Psoas muscle (tissue), 8 donors: ENCODE measurements around the gene PLEKHA4. TPM values are rescaled to one million over a fixed set of nuclear protein-coding genes. Genes with fewer than 3 reads are reported as not detected.

Experiments
- ATAC-seq, 4 donors: fragments of 200-7000 bp; cut with Tn5 transposase; one replicate each; pipeline ENCODE4 v1.9.1; 2020; ENCODE audit warnings: moderate library complexity in 3 of 4, mild to moderate bottlenecking in 2 of 4
- DNase-seq, 2 donors: peaks; one replicate each; pipeline ENCODE4 v3.0.0-alpha.2; 2020
- H3K27ac ChIP-seq: fragments of 200-600 bp; one replicate; pipeline ENCODE4 v1.8.0; 2022
- H3K27me3 ChIP-seq, 3 donors: fragments of 200-600 bp in 1 of 3; one replicate each; pipeline versions ENCODE4 v1.6.1 to v1.8.0; 2013 to 2022; ENCODE audit warnings: low read length in 2 of 3, mild to moderate bottlenecking in 2 of 3, moderate library complexity in 1 of 3; ENCODE audit not compliant: insufficient read depth in 3 of 3
- H3K36me3 ChIP-seq, 2 donors: fragments of 200-600 bp in 1 of 2; one replicate each; pipeline versions ENCODE4 v1.6.1 to v1.8.0; 2013 to 2022; ENCODE audit warnings: low read depth in 1 of 2, mild to moderate bottlenecking in 1 of 2, moderate library complexity in 1 of 2; ENCODE audit not compliant: insufficient read depth in 1 of 2
- H3K4me1 ChIP-seq: fragments of 200-600 bp; one replicate; pipeline ENCODE4 v1.8.0; 2022
- H3K4me3 ChIP-seq: fragments of 200-600 bp; one replicate; pipeline ENCODE4 v1.8.0; 2022; ENCODE audit warnings: mild to moderate bottlenecking
- H3K9me3 ChIP-seq: fragments of 200-600 bp; one replicate; pipeline ENCODE4 v1.8.0; 2022
- CTCF ChIP-seq: fragments of 200-600 bp; IDR thresholded peaks from one replicate; pipeline ENCODE4 v1.8.0; 2022; ENCODE audit warnings: antibody characterized with exemption
- WGBS, 3 donors: extraction: QIAGEN DNeasy Blood & Tissue Kit; methylation state at CpG; one replicate each; pipeline versions ENCODE4 v1.1.6 to v1.1.7; 2013; 5-methylcytosine and 5-hydroxymethylcytosine counted together
- intact Hi-C, 2 donors: fragments of 100-400 bp; cut with DNase I; formaldehyde crosslinking; loops; one replicate each; pipeline versions ENCODE4 v1.11.0 to v1.14.2; 2022
- polyA plus RNA-seq, 3 donors: library from polyadenylated mRNA; stranded (reverse); fragments of 200-250 nt; gene quantifications; one replicate each; pipeline ENCODE4 v1.2.3, GENCODE V29; 2013
- total RNA-seq, 4 donors: library from RNA; stranded (reverse); fragmentation: NEBNext Ultra II Directional in 2 of 4; extraction: Animal tissue kit (Norgen Biotek cat#: 25700) in 2 of 4; gene quantifications; one replicate each; pipeline versions ENCODE4 v1.2.1 to v1.2.4, GENCODE V29; 2021 to 2023
- donor health status: healthy with polysubstance abuse.
- donor health status: DM: no; HTN: no; CAD: no; lungs with moderate emphysema.
- donor health status: Bipolar disorder and iron deficiency.
- donor health status: healthy.
- donor health status: DM: yes; HTN: yes; CAD: no.
- donor health status: DM: no; HTN: no; CAD: no.
- donor health status: DM: no; HTN: no; CAD: no.
- donor health status: DM: yes; HTN: yes; CAD: no.

The PLEKHA4 gene
- total and polyA plus RNA-seq, 7 donors, result 9.4 to 30.0 (median 14.9) TPM

DNA sequence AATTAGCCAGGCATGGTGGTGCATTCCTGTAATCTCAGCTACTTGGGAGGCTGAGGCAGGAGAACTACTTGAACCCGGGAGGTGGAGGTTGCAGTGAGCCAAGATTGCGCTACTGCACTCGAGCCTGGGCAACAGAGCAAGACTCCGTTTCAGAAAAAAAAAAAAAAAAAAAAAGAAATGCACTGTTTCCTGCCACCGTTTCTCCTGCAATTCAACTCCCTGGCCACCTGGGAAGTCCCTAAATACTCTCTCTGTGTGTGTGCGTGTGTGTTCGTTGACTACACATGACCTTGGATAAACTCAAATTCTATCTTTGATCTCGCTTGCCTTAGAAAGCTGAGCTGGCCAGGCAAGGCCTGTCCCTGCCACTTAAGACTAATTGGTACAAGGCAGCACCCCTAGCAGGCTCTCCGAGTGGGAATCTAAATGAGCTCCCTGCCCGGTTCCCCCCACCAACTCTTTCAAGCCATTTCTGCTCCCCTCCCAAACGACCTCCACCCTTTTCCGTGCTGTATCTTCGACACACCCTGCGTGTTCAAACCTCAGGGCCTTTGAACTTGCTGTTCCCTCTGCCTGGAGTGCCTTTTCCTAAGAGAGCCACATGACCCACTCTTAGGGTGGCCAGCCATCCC, 52.4 kb downstream of the PLEKHA4 start:
- no peaks in the 10 kb centered on the region for H3K9me3 ChIP-seq
- intact Hi-C loops, result no loop called here
- ATAC-seq (peak; percentile 42 to 67 (median 61)), DNase-seq (no peak)
- no peaks in the 10 kb centered on the region for H3K27me3 ChIP-seq
- peak; percentile 24 for TF ChIP-seq CTCF
- H3K4me3 ChIP-seq, result no peak overlapping the region
- peak overlapping the region; percentile 78 for H3K27ac ChIP-seq
- peaks cover 28% of the 10 kb centered on the region for H3K4me1 ChIP-seq
- 20 to 22% (median 20%) methylated on average over 14 of the region's 14 CpGs for WGBS, 3 donors
- H3K36me3 ChIP-seq, result no peaks in the 10 kb centered on the region

DNA sequence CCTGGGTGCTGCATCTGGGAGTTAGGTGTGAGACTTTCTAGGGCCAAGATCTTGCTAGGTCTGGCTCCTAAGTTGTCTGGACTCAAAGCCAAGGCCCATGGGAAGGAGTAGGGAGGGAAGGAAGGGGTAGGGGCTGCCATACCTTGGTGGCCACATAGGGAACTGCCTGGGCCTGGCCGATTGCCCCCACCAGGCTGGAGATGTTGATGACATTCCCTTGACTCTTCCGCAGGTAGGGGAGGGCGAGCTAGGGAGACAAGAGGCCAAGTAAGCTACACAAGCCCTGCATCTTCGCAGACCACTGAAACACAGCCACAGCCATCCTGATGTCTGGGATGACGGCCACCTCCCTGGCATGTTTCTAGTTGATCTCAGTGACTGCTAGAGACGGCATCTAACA, 53.5 kb downstream of the PLEKHA4 start:
- Histone ChIP-seq H3K9me3 (no peaks in the 10 kb centered on the region), H3K36me3 (no peaks in the 10 kb centered on the region), H3K4me1 (peaks cover 32% of the 10 kb centered on the region), H3K27me3 (no peaks in the 10 kb centered on the region), H3K4me3 (no peak overlapping the region), H3K27ac (peak overlapping the region; percentile 78)
- 55 to 77% (median 66%) methylated on average over 6 of the region's 6 CpGs for WGBS, 3 donors
- ATAC-seq (no peak), DNase-seq (no peak)
- no peak for TF ChIP-seq CTCF
- intact Hi-C loops, result no loop called here

DNA sequence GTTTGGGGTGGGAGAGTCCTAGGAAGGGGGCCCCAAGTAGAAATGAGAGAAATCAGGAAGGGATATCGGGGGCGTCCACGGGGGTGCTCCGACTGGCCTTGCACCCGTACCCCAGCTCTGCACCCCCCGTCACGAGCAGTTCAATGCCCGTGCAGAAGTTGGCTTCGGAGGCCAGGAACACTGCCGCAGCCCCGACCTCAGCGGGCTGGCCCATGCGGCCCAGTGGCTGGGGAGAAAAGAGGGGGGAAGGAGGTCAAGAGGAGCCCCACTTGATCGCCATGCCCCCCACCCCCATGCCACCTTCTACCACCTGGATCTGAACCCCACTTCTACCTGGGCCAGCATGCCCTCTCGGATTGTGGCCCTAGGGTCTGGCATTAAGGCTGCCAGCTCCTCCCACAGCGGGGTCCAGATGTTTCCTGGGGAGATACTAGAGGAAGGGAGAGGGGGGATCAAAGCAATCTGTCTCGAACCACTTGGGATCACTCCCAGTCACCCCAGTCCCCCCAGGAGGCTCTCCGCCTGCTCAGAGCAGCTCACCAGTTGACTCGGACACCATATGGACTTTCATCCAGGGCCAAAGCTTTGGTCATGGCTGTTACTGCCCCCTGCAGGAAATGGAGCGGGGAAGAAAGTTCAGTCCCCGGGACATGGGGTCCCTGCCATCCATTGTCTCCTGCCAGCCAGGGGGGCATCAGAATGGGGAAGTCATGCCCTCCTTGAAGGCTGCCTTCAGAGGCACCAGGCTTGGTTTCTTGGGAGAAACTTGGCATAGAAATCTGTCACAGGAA, 55.1 kb downstream of the PLEKHA4 start:
- H3K36me3 ChIP-seq, result no peaks in the 10 kb centered on the region
- H3K4me3 ChIP-seq, result no peak overlapping the region
- peaks cover 24% of the 10 kb centered on the region for H3K4me1 ChIP-seq
- intact Hi-C loops, result no loop called here
- WGBS, 3 donors, result 77 to 82% (median 79%) methylated on average over 15 to 21 of the region's 21 CpGs
- no peaks in the 10 kb centered on the region for H3K27me3 ChIP-seq
- peak overlapping the region; percentile 87 for H3K27ac ChIP-seq
- no peak for TF ChIP-seq CTCF
- peak in 1 of 2 donors; percentile 49 for DNase-seq
- ATAC-seq, result no peak
- no peaks in the 10 kb centered on the region for H3K9me3 ChIP-seq

DNA sequence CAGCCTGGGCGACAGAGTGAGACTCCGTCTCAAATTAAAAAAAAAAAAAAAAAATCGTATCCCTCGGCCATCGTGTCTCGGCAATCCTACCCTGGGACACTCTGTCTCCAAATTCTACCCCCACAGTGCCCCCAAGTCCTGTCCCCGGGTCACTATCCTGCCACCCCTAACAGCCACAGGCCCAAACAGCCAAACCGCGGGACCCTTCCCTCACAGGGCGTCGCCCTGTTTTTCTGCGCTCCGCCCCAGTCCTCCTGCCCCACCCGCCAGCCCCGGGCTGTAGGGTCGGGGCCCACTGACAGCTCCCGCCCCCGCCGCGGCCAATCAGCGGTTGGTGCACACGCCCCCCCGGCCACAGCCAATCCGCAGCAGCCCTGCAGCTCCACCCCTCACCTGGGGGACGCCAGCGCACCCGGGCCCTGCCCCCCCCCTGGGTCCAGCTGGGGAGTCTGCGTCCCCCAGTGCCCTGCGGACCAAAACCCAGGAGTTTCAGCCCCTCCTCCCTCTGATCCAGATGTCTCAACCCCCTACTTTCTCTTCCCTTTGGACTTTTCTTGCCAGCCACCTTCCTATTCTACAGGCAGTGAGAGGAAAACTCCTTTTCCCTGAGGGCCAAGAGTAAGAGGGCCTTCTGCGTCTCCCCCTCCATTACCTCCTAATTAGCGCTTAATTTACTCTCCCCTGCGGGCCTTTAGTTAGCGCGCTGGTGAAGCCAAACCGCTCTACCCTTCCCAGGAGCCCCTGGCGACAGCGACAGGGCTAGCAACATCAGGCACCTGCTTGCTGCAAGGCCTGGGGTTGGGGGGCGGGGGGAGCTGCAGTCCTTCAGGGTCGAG, 56.1 kb downstream of the PLEKHA4 start:
- Histone ChIP-seq H3K4me3 (peak overlapping the region; percentile 78), H3K27me3 (no peaks in the 10 kb centered on the region), H3K4me1 (peaks cover 24% of the 10 kb centered on the region), H3K27ac (peak overlapping the region; percentile 87), H3K36me3 (peaks cover 0 to 2% of the 10 kb centered on the region in 2 donors), H3K9me3 (no peaks in the 10 kb centered on the region)
- DNase-seq, result peak; percentile 93 to 96
- WGBS, 3 donors, result 5 to 7% (median 5%) methylated on average over 36 to 39 of the region's 39 CpGs
- TF ChIP-seq CTCF, result no peak
- ATAC-seq, result peak; percentile 79 to 89 (median 86)
- intact Hi-C loops, result no loop called here
